NCI-H1930 (cell line): ENCODE data around the gene PLAC1.

Source experiments
- DNase-seq, 2 experiments: peaks; one replicate each; lab custom pipeline; 2025; lab: John Stamatoyannopoulos, UW

The PLAC1 gene

GRCh38 chrX:134588806-134589205 lies 69.5 kb downstream of the PLAC1 start:
- DNase-seq = no peak

- no peak for DNase-seq
Observed at GRCh38 chrX:134580907-134581306, 77.4 kb downstream of the PLAC1 start.

GRCh38 chrX:134573683-134574035 lies 84.6 kb downstream of the PLAC1 start:
- DNase-seq = no peak

- DNase-seq = no peak
Observed at GRCh38 chrX:134572816-134573682, 85.2 kb downstream of the PLAC1 start.

GRCh38 chrX:134571796-134572195 lies 86.5 kb downstream of the PLAC1 start:
- no peak for DNase-seq

- no peak for DNase-seq
Observed at GRCh38 chrX:134570899-134571298, 87.4 kb downstream of the PLAC1 start.

- DNase-seq = no peak
Observed at GRCh38 chrX:134570509-134570846, 87.8 kb downstream of the PLAC1 start.

- DNase-seq = no peak
Observed at GRCh38 chrX:134569306-134569705, 89.0 kb downstream of the PLAC1 start.

GRCh38 chrX:134568285-134569016 lies 89.8 kb downstream of the PLAC1 start:
- no peak for DNase-seq

GRCh38 chrX:134566506-134566905 lies 91.8 kb downstream of the PLAC1 start:
- no peak for DNase-seq

- no peak for DNase-seq
Observed at GRCh38 chrX:134562002-134562401, 96.3 kb downstream of the PLAC1 start.

- DNase-seq = no peak
Observed at GRCh38 chrX:134558133-134558532, 100.1 kb downstream of the PLAC1 start.

- DNase-seq = no peak
Observed at GRCh38 chrX:134554291-134554690, 104.0 kb downstream of the PLAC1 start.

- DNase-seq = no peak
Observed at GRCh38 chrX:134552351-134552750, 105.9 kb downstream of the PLAC1 start.

- DNase-seq = no peak
Observed at GRCh38 chrX:134551376-134552048, 106.8 kb downstream of the PLAC1 start.

GRCh38 chrX:134548257-134549201 lies 109.7 kb downstream of the PLAC1 start:
- DNase-seq = no peak

- no peak for DNase-seq
Observed at GRCh38 chrX:134547047-134547679, 111.1 kb downstream of the PLAC1 start.

- no peak for DNase-seq
Observed at GRCh38 chrX:134546187-134546586, 112.1 kb downstream of the PLAC1 start.

- DNase-seq = no peak
Observed at GRCh38 chrX:134545510-134545909, 112.8 kb downstream of the PLAC1 start.

GRCh38 chrX:134544513-134545151 lies 113.6 kb downstream of the PLAC1 start:
- peak in 1 of 2 experiments; percentile 21 for DNase-seq

GRCh38 chrX:134544135-134544512 lies 114.1 kb downstream of the PLAC1 start:
- no peak for DNase-seq
